Measurements from ENCODE around the gene PSIP1.

Gene PSIP1

DNA sequence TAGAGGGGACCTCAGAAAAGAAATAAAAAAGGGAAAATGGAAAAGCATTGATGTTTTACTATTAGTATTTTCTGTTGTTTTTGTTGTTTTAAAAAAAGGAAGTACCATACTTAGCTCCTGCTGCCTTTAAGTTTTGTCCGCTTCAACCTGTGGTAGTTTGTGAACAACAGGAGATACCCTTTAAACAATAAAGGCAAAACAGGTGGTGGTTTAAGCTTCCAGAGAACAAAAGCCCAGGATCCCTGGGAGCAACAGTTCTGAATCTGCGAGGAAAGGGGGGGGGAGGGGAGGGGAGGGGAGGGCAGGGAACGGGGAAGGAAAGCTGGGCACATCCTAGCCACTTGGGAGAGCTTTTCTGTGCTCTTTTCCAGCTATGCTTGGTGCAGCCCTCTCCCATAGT lies 2.1 kb upstream of the PSIP1 start:
- H3K36me3 ChIP-seq (ENCODE audit: insufficient read depth, low read length): peaks cover 9% of the 10 kb centered on the region; the same call in 1 of the 2 replicates
- H3K9me2 ChIP-seq (ENCODE audit: low read depth, low read length): no peaks in the 10 kb centered on the region
- peak overlapping the region; percentile 94 for H3K4me2 ChIP-seq (ENCODE audit: low read length)
- no peaks in the 10 kb centered on the region for H3F3A ChIP-seq (ENCODE audit: insufficient read depth, low read length)
- H4K20me1 ChIP-seq (ENCODE audit: insufficient read depth, low read length): no peaks in the 10 kb centered on the region
- H3K27ac ChIP-seq (ENCODE audit: low read depth, low read length, poor library complexity, severe bottlenecking): peak overlapping the region; percentile 90
- H3K9ac ChIP-seq (ENCODE audit: low read length): peak overlapping the region; percentile 13; the same call in 1 of the 2 replicates
- peaks cover 24% of the 10 kb centered on the region for H3K79me2 ChIP-seq (ENCODE audit: insufficient read depth, low read length)
- H3K27me3 ChIP-seq (ENCODE audit: insufficient read depth, low read length): no peaks in the 10 kb centered on the region
- peak overlapping the region; percentile 85 for H2AFZ ChIP-seq (ENCODE audit: low read length)
- H3K4me1 ChIP-seq (ENCODE audit: insufficient read depth, low read length, severe bottlenecking): peaks cover 44% of the 10 kb centered on the region
- H3K9me3 ChIP-seq (ENCODE audit: low read length): no peaks in the 10 kb centered on the region
- TF ChIP-seq, protein P1, sequence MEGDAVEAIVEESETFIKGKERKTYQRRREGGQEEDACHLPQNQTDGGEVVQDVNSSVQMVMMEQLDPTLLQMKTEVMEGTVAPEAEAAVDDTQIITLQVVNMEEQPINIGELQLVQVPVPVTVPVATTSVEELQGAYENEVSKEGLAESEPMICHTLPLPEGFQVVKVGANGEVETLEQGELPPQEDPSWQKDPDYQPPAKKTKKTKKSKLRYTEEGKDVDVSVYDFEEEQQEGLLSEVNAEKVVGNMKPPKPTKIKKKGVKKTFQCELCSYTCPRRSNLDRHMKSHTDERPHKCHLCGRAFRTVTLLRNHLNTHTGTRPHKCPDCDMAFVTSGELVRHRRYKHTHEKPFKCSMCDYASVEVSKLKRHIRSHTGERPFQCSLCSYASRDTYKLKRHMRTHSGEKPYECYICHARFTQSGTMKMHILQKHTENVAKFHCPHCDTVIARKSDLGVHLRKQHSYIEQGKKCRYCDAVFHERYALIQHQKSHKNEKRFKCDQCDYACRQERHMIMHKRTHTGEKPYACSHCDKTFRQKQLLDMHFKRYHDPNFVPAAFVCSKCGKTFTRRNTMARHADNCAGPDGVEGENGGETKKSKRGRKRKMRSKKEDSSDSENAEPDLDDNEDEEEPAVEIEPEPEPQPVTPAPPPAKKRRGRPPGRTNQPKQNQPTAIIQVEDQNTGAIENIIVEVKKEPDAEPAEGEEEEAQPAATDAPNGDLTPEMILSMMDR (IDR thresholded peaks at IDR 0.05; ENCODE audit: low read length): no peak
- no peak for TF ChIP-seq EZH2 (IDR thresholded peaks at IDR 0.05; ENCODE audit: borderline replicate concordance, low read length)
- H3K4me3 ChIP-seq (ENCODE audit: low read depth, low read length, poor library complexity, severe bottlenecking): no peak overlapping the region

DNA sequence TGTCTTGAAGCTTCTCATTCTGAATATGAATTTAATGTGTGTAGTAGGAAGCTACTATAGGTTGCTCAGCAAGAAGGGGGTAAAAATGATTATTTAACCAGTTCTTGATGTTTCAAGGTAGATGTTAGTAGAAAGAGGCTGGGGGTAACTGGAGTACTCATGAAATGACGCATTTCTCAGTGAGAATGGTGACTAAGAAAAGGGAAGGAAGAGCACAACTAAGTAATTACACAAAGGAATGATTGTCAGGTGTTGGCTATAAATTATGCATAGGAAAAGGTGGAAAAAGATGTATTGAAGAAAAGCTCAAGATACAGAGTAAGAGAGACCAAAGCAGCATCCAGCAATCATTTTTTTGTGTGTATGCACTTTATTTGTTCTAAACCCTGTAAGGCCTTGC lies 1.4 kb upstream of the PSIP1 start:
- Histone ChIP-seq H3K9me3 (ENCODE audit: low read length) (no peaks in the 10 kb centered on the region), H3K4me3 (ENCODE audit: low read depth, low read length, poor library complexity, severe bottlenecking) (no peak overlapping the region), H2AFZ (ENCODE audit: low read length) (peak overlapping the region; percentile 85; the same call in 1 of the 2 replicates), H3K27me3 (ENCODE audit: insufficient read depth, low read length) (no peaks in the 10 kb centered on the region), H4K20me1 (ENCODE audit: insufficient read depth, low read length) (no peaks in the 10 kb centered on the region), H3K4me2 (ENCODE audit: low read length) (peak overlapping the region; percentile 94), H3K27ac (ENCODE audit: low read depth, low read length, poor library complexity, severe bottlenecking) (peak overlapping the region; percentile 90), H3K36me3 (ENCODE audit: insufficient read depth, low read length) (peaks cover 15% of the 10 kb centered on the region), H3K79me2 (ENCODE audit: insufficient read depth, low read length) (peaks cover 26% of the 10 kb centered on the region), H3K9ac (ENCODE audit: low read length) (no peak overlapping the region; the same call in 1 of the 2 replicates), H3K4me1 (ENCODE audit: insufficient read depth, low read length, severe bottlenecking) (peaks cover 46% of the 10 kb centered on the region), H3K9me2 (ENCODE audit: low read depth, low read length) (no peaks in the 10 kb centered on the region), H3F3A (ENCODE audit: insufficient read depth, low read length) (no peaks in the 10 kb centered on the region)
- TF ChIP-seq EZH2 (IDR thresholded peaks at IDR 0.05; ENCODE audit: borderline replicate concordance, low read length): no peak

DNA sequence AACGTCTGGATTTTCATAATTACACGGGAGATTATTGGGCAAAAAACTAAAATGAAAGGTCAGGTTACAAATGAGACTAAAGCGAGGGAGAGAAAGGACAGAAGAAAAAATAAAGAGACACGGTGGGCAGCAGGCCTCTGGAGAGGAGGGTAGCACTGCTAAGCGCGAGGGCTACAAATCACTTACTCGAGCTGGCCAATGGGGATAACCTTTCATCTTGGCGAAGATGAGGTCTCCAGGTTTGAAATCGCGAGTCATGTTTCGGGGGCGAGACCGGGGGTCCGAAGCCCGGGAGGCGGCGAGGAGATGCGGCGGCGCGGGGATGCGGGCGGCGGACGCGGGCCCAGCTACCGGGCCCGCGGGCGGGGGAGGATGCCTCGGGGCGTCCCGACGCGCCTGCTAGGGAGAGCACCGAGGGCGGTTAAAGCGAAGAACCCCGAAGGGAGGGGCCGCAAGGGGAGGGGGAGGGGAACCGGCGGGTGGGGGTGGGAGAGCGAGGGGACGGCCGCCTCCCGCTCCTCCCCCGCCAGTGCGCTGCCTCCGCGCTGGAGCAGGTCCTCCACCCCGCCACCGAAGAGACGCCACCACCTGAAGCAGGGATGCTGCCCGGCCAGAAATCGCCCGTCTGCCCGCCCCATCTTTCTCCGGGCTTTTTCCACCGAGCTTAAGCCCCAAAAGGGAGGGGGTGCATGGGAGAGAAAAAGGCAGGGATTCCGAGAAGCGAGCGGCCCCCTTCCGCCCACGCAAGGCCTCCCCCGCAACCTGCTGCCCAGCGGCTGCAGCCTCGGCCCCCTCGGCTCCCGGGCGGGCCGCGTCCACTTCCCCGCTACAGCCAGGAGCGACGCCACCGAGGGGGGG lies 610 bp downstream of the PSIP1 start:
- Histone ChIP-seq H3K36me3 (ENCODE audit: insufficient read depth, low read length) (peaks cover 36% of the 10 kb centered on the region), H3K4me3 (ENCODE audit: low read depth, low read length, poor library complexity, severe bottlenecking) (peak overlapping the region; percentile 98), H4K20me1 (ENCODE audit: insufficient read depth, low read length) (no peaks in the 10 kb centered on the region), H3K79me2 (ENCODE audit: insufficient read depth, low read length) (peaks cover 33% of the 10 kb centered on the region), H3F3A (ENCODE audit: insufficient read depth, low read length) (no peaks in the 10 kb centered on the region), H3K9ac (ENCODE audit: low read length) (peak overlapping the region; percentile 97), H2AFZ (ENCODE audit: low read length) (no peak overlapping the region), H3K4me2 (ENCODE audit: low read length) (peak overlapping the region; percentile 94), H3K27ac (ENCODE audit: low read depth, low read length, poor library complexity, severe bottlenecking) (peak overlapping the region; percentile 90), H3K4me1 (ENCODE audit: insufficient read depth, low read length, severe bottlenecking) (peaks cover 58% of the 10 kb centered on the region), H3K27me3 (ENCODE audit: insufficient read depth, low read length) (no peaks in the 10 kb centered on the region), H3K9me2 (ENCODE audit: low read depth, low read length) (no peaks in the 10 kb centered on the region), H3K9me3 (ENCODE audit: low read length) (no peaks in the 10 kb centered on the region)
- no peak for TF ChIP-seq EZH2 (IDR thresholded peaks at IDR 0.05; ENCODE audit: borderline replicate concordance, low read length)
- TF ChIP-seq, protein P1 (IDR thresholded peaks at IDR 0.05; ENCODE audit: low read length): no peak

Measured in OCI-LY1 (cell line).